Dedifferentiated amniotic fluid mesenchymal stem cell (primary cell): ENCODE results near the gene CEP250.
"Not testable (repeated sequence)": the region's sequence is repeated elsewhere in the genome, so short reads cannot be mapped to it uniquely, and the experiment has no call there.

Experiments used
- DNase-seq: peaks from one replicate; pipeline ENCODE4 v3.0.0-alpha.2; 2016; ENCODE audit errors: extremely low spot score

Gene CEP250

GRCh38 chr20:35525639-35526038 lies 70.2 kb downstream of the CEP250 start:
- no peak for DNase-seq

GRCh38 chr20:35527122-35527769 lies 71.8 kb downstream of the CEP250 start:
- no peak for DNase-seq

GRCh38 chr20:35529552-35529951 lies 74.2 kb downstream of the CEP250 start, which contains the start of gene C20orf173:
Gene C20orf173 (minus strand): TSS chr20:35529652. CDS start chr20:35529373, 279 bp downstream.
- DNase-seq: no peak

- DNase-seq: no peak
Observed at GRCh38 chr20:35539756-35540212, 84.4 kb downstream of the CEP250 start.

- no peak for DNase-seq
Observed at GRCh38 chr20:35541118-35541782, 85.9 kb downstream of the CEP250 start.

GRCh38 chr20:35541783-35542662 lies 86.6 kb downstream of the CEP250 start, which contains the start of gene ERGIC3:
Gene ERGIC3 (plus strand): TSS chr20:35542078. CDS start chr20:35542098, 20 bp downstream.
- DNase-seq: peak; percentile 97

- no peak for DNase-seq
Observed at GRCh38 chr20:35542990-35543389, 87.6 kb downstream of the CEP250 start.

- no peak for DNase-seq
Observed at GRCh38 chr20:35544436-35544835, 89.0 kb downstream of the CEP250 start.

- DNase-seq: not testable (repeated sequence)
Observed at GRCh38 chr20:35544941-35545340, 89.5 kb downstream of the CEP250 start.

- DNase-seq: no peak
Observed at GRCh38 chr20:35546127-35546526, 90.7 kb downstream of the CEP250 start.

- DNase-seq: no peak
Observed at GRCh38 chr20:35547329-35547728, 91.9 kb downstream of the CEP250 start.

- DNase-seq: no peak
Observed at GRCh38 chr20:35551503-35551902, 96.1 kb downstream of the CEP250 start.

GRCh38 chr20:35552914-35553313 lies 97.5 kb downstream of the CEP250 start:
- no peak for DNase-seq

GRCh38 chr20:35555461-35555860 lies 100.1 kb downstream of the CEP250 start:
- not testable (repeated sequence) for DNase-seq

GRCh38 chr20:35555951-35556645 lies 100.7 kb downstream of the CEP250 start:
- no peak for DNase-seq

GRCh38 chr20:35556871-35557270 lies 101.5 kb downstream of the CEP250 start:
- DNase-seq: no peak

GRCh38 chr20:35558451-35558850 lies 103.1 kb downstream of the CEP250 start:
- DNase-seq: no peak

- no peak for DNase-seq
Observed at GRCh38 chr20:35559042-35559693, 103.8 kb downstream of the CEP250 start.

- peak; percentile 4 for DNase-seq
Observed at GRCh38 chr20:35560105-35560511, 104.7 kb downstream of the CEP250 start.

GRCh38 chr20:35560541-35560940 lies 105.1 kb downstream of the CEP250 start:
- DNase-seq: peak; percentile 7

- DNase-seq: peak; percentile 14
Observed at GRCh38 chr20:35561268-35561667, 105.9 kb downstream of the CEP250 start.
